Esophagus muscularis mucosa (tissue), 4 donors: ENCODE measurements around the gene SURF4. TPM values are rescaled to one million over a fixed set of nuclear protein-coding genes. Genes with fewer than 3 reads are reported as not detected.
"Not testable (repeated sequence)": the region's sequence is repeated elsewhere in the genome, so short reads cannot be mapped to it uniquely, and the experiment has no call there.

Source experiments
- DNase-seq: peaks from one replicate; pipeline ENCODE4 v3.0.0-alpha.2; 2017; ENCODE audit errors: extremely low spot score
- H3K27ac ChIP-seq, 4 donors: fragments of 200-600 bp; sonication (generic); replicated peaks in 1 of 4; 1 replicate in 3 of 4; 2 replicates in 1 of 4; pipeline ENCODE4 v1.5.1; 2016 to 2019; ENCODE audit warnings: mild to moderate bottlenecking in 1 of 4
- H3K27me3 ChIP-seq, 4 donors: fragments of 200-600 bp; sonication (generic); one replicate each; pipeline versions ENCODE4 v1.5.1 to v1.6.0; 2016 to 2019
- H3K36me3 ChIP-seq, 4 donors: fragments of 200-600 bp; sonication (generic); one replicate each; pipeline ENCODE4 v1.5.1; 2016 to 2019
- H3K4me1 ChIP-seq, 4 donors: fragments of 200-600 bp; sonication (generic); one replicate each; pipeline ENCODE4 v1.5.1; 2016 to 2019
- H3K4me3 ChIP-seq, 4 donors: fragments of 200-600 bp; sonication (generic); 1 replicate in 2 of 4; 2 replicates in 2 of 4; pipeline ENCODE4 v1.5.1; 2016 to 2019; ENCODE audit warnings: mild to moderate bottlenecking in 4 of 4, moderate library complexity in 1 of 4
- H3K9me3 ChIP-seq, 4 donors: fragments of 200-600 bp; sonication (generic); 1 replicate in 3 of 4; 2 replicates in 1 of 4; pipeline ENCODE4 v1.5.1; 2016 to 2019
- CTCF ChIP-seq, 3 experiments: fragments of 200-600 bp in 2 of 3; fragments of 450-650 bp in 1 of 3; sonication (generic) in 2 of 3; IDR thresholded peaks; one replicate each; pipeline ENCODE4 v1.5.1; 2017 to 2019; ENCODE audit warnings: antibody characterized with exemption in 3 of 3, mild to moderate bottlenecking in 2 of 3, moderate library complexity in 1 of 3
- EP300 ChIP-seq: sonication (generic); formaldehyde crosslinking; IDR thresholded peaks from one replicate; pipeline ENCODE4 v1.6.1; 2017; ENCODE audit warnings: antibody characterized with exemption
- POLR2A ChIP-seq: fragments of 450-650 bp; IDR thresholded peaks from one replicate; pipeline ENCODE4 v1.6.1; 2017; ENCODE audit warnings: antibody characterized with exemption, moderate library complexity, mild to moderate bottlenecking, low read depth
- POLR2AphosphoS5 ChIP-seq, 2 donors: sonication (generic); formaldehyde crosslinking; IDR thresholded peaks; one replicate each; pipeline ENCODE4 v1.6.1; 2017; ENCODE audit warnings: antibody characterized with exemption in 2 of 2
- WGBS: methylation state at CpG from one replicate; pipeline ENCODE4 v1.1.5; 2018; 5-methylcytosine and 5-hydroxymethylcytosine counted together
- intact Hi-C: fragments of 100-400 bp; cut with DNase I; formaldehyde crosslinking; loops from one replicate; pipeline ENCODE4 v1.15.1; 2023
- total RNA-seq, 4 donors: library from RNA; depleted of rRNA; stranded (reverse); fragments of >200 nt; gene quantifications; one replicate each; pipeline versions ENCODE4 v1.1.0 to v1.2.1, GENCODE V29; 2016

SURF4 gene
- total RNA-seq, 4 donors from 2014 or later, result 83.9 to 139 (median 127) TPM

- no peak for TF ChIP-seq CTCF (IDR thresholded peaks at IDR 0.05)
- TF ChIP-seq POLR2A, result no peak
- H3K4me1 ChIP-seq, result peaks cover 12 to 26% (median 22%) of the 10 kb centered on the region in 4 donors
- no peak overlapping the region for H3K27ac ChIP-seq
- H3K27me3 ChIP-seq, result no peaks in the 10 kb centered on the region
- intact Hi-C loops, result loop anchor here (5.0 to 10.0 kb wide), 2 partner anchors 144 to 226 kb away; no protein-coding TSS in a partner anchor
- 84% methylated on average over 16 of the region's 19 CpGs for WGBS
- peaks cover 36 to 49% (median 44%) of the 10 kb centered on the region in 4 donors for H3K36me3 ChIP-seq
- no peak for DNase-seq
- no peak overlapping the region for H3K4me3 ChIP-seq
- no peaks in the 10 kb centered on the region for H3K9me3 ChIP-seq
Observed at GRCh38 chr9:133331221-133331620, 44.6 kb downstream of the SURF4 start.

- peaks cover 4 to 15% (median 11%) of the 10 kb centered on the region in 4 donors for H3K4me1 ChIP-seq
Observed at GRCh38 chr9:133329306-133330156, 46.3 kb downstream of the SURF4 start.

GRCh38 chr9:133327834-133328484 lies 47.9 kb downstream of the SURF4 start:
- Histone ChIP-seq H3K4me3 (no peak overlapping the region), H3K27ac (no peak overlapping the region), H3K36me3 (peaks cover 20 to 31% (median 28%) of the 10 kb centered on the region in 4 donors), H3K4me1 (no peaks in the 10 kb centered on the region), H3K9me3 (no peaks in the 10 kb centered on the region), H3K27me3 (no peaks in the 10 kb centered on the region)
- TF ChIP-seq CTCF (IDR thresholded peaks at IDR 0.05) (no peak), EP300 (no peak), POLR2AphosphoS5 (IDR thresholded peaks at IDR 0.05) (no peak), POLR2A (no peak)
- no peak for DNase-seq
- WGBS, result 86% methylated on average over 8 of the region's 10 CpGs
- intact Hi-C loops, result no loop called here

More at GRCh38 chr9:133329306-133330156, 46.3 kb downstream of the SURF4 start:
- intact Hi-C loops, result loop anchor here (5.0 to 10.0 kb wide), 2 partner anchors 142 to 225 kb away; no protein-coding TSS in a partner anchor
- H3K27ac ChIP-seq, H3K27me3 ChIP-seq, H3K4me3 ChIP-seq, H3K9me3 ChIP-seq, DNase-seq: not testable (repeated sequence)
- TF ChIP-seq CTCF (IDR thresholded peaks at IDR 0.05), result peak; percentile 40 to 64 (median 60)
- peaks cover 35 to 47% (median 44%) of the 10 kb centered on the region in 4 donors for H3K36me3 ChIP-seq
- 51% methylated on average over 21 of the region's 21 CpGs for WGBS

GRCh38 chr9:133327021-133327420 lies 48.8 kb downstream of the SURF4 start:
- H3K9me3 ChIP-seq, intact Hi-C loops, H3K27ac ChIP-seq, H3K4me3 ChIP-seq, H3K27me3 ChIP-seq, DNase-seq, H3K4me1 ChIP-seq: not testable (repeated sequence)
- 93% methylated on average over 6 of the region's 6 CpGs for WGBS
- peaks cover 10 to 22% (median 19%) of the 10 kb centered on the region in 4 donors for H3K36me3 ChIP-seq

GRCh38 chr9:133323991-133324703 lies 51.7 kb downstream of the SURF4 start:
- TF ChIP-seq EP300 (no peak), CTCF (IDR thresholded peaks at IDR 0.05) (no peak), POLR2AphosphoS5 (IDR thresholded peaks at IDR 0.05) (no peak), POLR2A (no peak)
- no peaks in the 10 kb centered on the region for H3K4me1 ChIP-seq
- WGBS, result 84% methylated on average over 13 of the region's 13 CpGs
- no peaks in the 10 kb centered on the region for H3K9me3 ChIP-seq
- no peak overlapping the region for H3K27ac ChIP-seq
- DNase-seq, result no peak
- H3K36me3 ChIP-seq, result no peaks in the 10 kb centered on the region
- intact Hi-C loops, result no loop called here
- H3K4me3 ChIP-seq, result no peak overlapping the region
- H3K27me3 ChIP-seq, result no peaks in the 10 kb centered on the region
